Fibroblast of lung (primary cell): ENCODE measurements around the gene MTNR1B.

ENCODE experiments used
- EZH2 ChIP-seq: IDR thresholded peaks from 2 replicates; pipeline ENCODE4 v1.5.1; 2012; ENCODE audit warnings: low read length, control low read depth, mild to moderate bottlenecking; ENCODE audit errors: missing control alignments
- TF ChIP-seq, protein P1 (sequence below), 2 donors: IDR thresholded peaks in 1 of 2; conservative IDR thresholded peaks in 1 of 2; 1 replicate in 1 of 2; 2 replicates in 1 of 2; pipeline ENCODE4 v1.5.1; 2011 to 2012; ENCODE audit warnings: low read length in 2 of 2, control low read depth in 1 of 2, inconsistent platforms in 1 of 2, low read depth in 1 of 2, mild to moderate bottlenecking in 1 of 2

DNA sequence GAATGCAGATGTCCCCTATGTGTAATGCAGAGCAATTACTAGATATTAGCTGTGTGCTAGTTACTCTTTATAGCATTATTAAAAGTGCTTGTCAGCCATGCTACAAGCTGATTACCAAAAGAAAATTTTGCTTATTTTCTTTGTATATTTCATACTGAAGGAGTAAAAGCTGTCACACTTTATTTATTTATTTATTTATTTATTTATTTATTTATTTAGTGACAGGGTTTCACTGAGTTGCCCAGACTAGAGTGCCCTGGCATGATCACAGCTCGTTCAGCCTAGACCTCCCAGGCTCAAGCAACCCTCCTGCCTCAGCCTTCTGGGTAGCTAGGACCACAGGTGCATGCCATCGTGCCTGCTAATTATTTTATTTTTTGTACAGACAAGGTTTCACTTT lies 4.3 kb upstream of the MTNR1B start:
- TF ChIP-seq, protein P1, sequence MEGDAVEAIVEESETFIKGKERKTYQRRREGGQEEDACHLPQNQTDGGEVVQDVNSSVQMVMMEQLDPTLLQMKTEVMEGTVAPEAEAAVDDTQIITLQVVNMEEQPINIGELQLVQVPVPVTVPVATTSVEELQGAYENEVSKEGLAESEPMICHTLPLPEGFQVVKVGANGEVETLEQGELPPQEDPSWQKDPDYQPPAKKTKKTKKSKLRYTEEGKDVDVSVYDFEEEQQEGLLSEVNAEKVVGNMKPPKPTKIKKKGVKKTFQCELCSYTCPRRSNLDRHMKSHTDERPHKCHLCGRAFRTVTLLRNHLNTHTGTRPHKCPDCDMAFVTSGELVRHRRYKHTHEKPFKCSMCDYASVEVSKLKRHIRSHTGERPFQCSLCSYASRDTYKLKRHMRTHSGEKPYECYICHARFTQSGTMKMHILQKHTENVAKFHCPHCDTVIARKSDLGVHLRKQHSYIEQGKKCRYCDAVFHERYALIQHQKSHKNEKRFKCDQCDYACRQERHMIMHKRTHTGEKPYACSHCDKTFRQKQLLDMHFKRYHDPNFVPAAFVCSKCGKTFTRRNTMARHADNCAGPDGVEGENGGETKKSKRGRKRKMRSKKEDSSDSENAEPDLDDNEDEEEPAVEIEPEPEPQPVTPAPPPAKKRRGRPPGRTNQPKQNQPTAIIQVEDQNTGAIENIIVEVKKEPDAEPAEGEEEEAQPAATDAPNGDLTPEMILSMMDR (conservative IDR thresholded peaks at IDR 0.05 in 1 of 2, IDR thresholded peaks at IDR 0.05 in 1 of 2; ENCODE audit: low read depth in 1 of 2, low read length in 2 of 2) = no peak
- no peak for TF ChIP-seq EZH2
